RWPE1 (cell line): ENCODE data around the gene ERC2.
A peak's percentile ranks its signal among the peaks of the same experiment; 100 is the strongest.

ENCODE experiments used
- CTCF ChIA-PET: fragments of 350-600 bp; sonication (Branson Sonifier 250); formaldehyde crosslinking; extraction: SDS; loops from one replicate; lab custom pipeline; 2021; lab: Yijun Ruan, JAX
- POLR2A ChIA-PET: fragments of 400-600 bp; formaldehyde crosslinking; extraction: SDS; loops from one replicate; lab custom pipeline; 2020; ENCODE audit warnings: antibody characterized with exemption; ENCODE audit not compliant: low non-redundant PET; lab: Yijun Ruan, JAX
- DNase-seq: peaks from one replicate; pipeline ENCODE4 v3.0.0; 2012; ENCODE audit warnings: low spot score
- H3K27ac ChIP-seq: fragments of 450-650 bp; 2 replicates; pipeline ENCODE4 v1.5.1; 2017
- TF ChIP-seq, protein P1 (sequence below): fragments of 450-650 bp; conservative IDR thresholded peaks from 2 replicates; pipeline ENCODE4 v1.5.1; 2017; ENCODE audit warnings: low read depth, mild to moderate bottlenecking

The ERC2 gene

GRCh38 chr3:55673764-55674163 is 794.5 kb downstream of the ERC2 start:
- no peak overlapping the region for H3K27ac ChIP-seq
- POLR2A ChIA-PET = no interaction called here
- CTCF ChIA-PET = no interaction called here
- TF ChIP-seq, protein P1, sequence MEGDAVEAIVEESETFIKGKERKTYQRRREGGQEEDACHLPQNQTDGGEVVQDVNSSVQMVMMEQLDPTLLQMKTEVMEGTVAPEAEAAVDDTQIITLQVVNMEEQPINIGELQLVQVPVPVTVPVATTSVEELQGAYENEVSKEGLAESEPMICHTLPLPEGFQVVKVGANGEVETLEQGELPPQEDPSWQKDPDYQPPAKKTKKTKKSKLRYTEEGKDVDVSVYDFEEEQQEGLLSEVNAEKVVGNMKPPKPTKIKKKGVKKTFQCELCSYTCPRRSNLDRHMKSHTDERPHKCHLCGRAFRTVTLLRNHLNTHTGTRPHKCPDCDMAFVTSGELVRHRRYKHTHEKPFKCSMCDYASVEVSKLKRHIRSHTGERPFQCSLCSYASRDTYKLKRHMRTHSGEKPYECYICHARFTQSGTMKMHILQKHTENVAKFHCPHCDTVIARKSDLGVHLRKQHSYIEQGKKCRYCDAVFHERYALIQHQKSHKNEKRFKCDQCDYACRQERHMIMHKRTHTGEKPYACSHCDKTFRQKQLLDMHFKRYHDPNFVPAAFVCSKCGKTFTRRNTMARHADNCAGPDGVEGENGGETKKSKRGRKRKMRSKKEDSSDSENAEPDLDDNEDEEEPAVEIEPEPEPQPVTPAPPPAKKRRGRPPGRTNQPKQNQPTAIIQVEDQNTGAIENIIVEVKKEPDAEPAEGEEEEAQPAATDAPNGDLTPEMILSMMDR = no peak
- DNase-seq = no peak

DNA sequence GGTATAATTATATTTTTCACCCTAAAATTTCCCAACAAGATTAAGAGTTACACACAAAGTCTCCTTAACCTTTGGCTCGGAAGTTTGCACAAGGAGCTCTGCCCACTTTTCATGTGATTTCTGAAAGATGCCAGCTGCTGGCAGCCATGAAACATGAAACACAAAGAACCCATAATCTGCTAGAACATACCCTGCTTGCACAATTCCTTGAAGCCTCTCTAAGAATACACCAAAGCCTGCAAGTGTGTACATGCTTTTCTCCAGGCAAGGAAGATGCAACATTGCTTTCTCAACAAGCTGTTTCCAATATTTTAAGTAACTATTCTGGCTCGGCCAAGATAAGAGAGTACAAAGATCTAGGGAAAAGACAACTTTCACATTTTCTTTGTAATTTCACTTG is 799.1 kb downstream of the ERC2 start:
- ChIA-PET CTCF (no interaction called here), POLR2A (no interaction called here)
- no peak overlapping the region for H3K27ac ChIP-seq
- peak; percentile 1 for DNase-seq
- TF ChIP-seq, protein P1 = no peak

- no peak overlapping the region for H3K27ac ChIP-seq
- POLR2A ChIA-PET = no interaction called here
- DNase-seq = no peak
- CTCF ChIA-PET = no interaction called here
- TF ChIP-seq, protein P1 = no peak
Observed at GRCh38 chr3:55668359-55668758, 799.9 kb downstream of the ERC2 start.

GRCh38 chr3:55664387-55664786 is 803.9 kb downstream of the ERC2 start:
- ChIA-PET CTCF (no interaction called here), POLR2A (no interaction called here)
- DNase-seq = no peak
- no peak overlapping the region for H3K27ac ChIP-seq
- TF ChIP-seq, protein P1 = no peak

- TF ChIP-seq, protein P1 = no peak
- POLR2A ChIA-PET = no interaction called here
- DNase-seq = peak; percentile 41
- no peak overlapping the region for H3K27ac ChIP-seq
- CTCF ChIA-PET = no interaction called here
Observed at GRCh38 chr3:55662683-55663082, 805.6 kb downstream of the ERC2 start.

DNA sequence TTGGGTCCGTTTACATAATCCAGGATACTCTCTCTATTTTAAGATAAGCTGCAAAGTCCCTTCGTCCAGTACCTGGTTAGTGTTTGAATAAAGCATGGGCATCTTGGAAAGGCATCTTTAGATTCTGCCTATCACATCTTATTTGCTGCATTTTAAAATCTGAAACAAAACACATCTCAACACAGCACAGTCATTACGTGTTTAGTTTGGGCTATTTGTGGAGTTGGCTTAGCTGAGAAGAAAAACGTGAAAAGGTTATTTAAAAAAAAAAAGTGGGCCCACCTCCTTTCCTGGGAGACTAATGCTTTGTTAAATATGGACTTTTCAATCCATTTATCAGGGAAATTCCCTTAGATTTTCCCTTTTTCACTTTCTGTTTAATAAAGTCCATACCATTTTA is 806.7 kb downstream of the ERC2 start:
- DNase-seq = no peak
- H3K27ac ChIP-seq = no peak overlapping the region
- ChIA-PET POLR2A (no interaction called here), CTCF (interaction anchor here (0.6 kb wide), 1 partner anchor 40 kb away, joined by 3 read pairs; no protein-coding TSS in a partner anchor)
- TF ChIP-seq, protein P1 = no peak

- POLR2A ChIA-PET = no interaction called here
Observed at GRCh38 chr3:55661141-55661540, 807.1 kb downstream of the ERC2 start.

More at GRCh38 chr3:55661141-55661540, 807.1 kb downstream of the ERC2 start:
- no peak for DNase-seq
- CTCF ChIA-PET = interaction anchor here (0.6 kb wide), 1 partner anchor 40 kb away, joined by 3 read pairs; no protein-coding TSS in a partner anchor
- TF ChIP-seq, protein P1 = no peak
- H3K27ac ChIP-seq = no peak overlapping the region
